ENCODE measurements around the gene OVCA2. TPM values are rescaled to one million over a fixed set of nuclear protein-coding genes. Genes with fewer than 3 reads are reported as not detected.
A peak's percentile ranks its signal among the peaks of the same experiment; 100 is the strongest.

OVCA2 gene
- total RNA-seq, 1 experiment from 2014 or later: 24.6 TPM

GRCh38 chr17:2060385-2060658 is 18.5 kb downstream of the OVCA2 start:
- no peaks in the 10 kb centered on the region for H3K79me2 ChIP-seq (ENCODE audit: insufficient read depth, low read length)
- H3K27me3 Mint-ChIP-seq (ENCODE audit: low read depth): peaks cover 45% of the 10 kb centered on the region

More at GRCh38 chr17:2060385-2060658, 18.5 kb downstream of the OVCA2 start:
- Histone ChIP-seq H4K20me1 (ENCODE audit: control insufficient read depth, insufficient read depth, insufficient read length) (no peaks in the 10 kb centered on the region), H3K18ac (ENCODE audit: insufficient read length, low read depth, low read length) (no peak overlapping the region), H3K9ac (ENCODE audit: extremely low read depth, insufficient read length, low read length) (no peak overlapping the region), H2AK5ac (ENCODE audit: insufficient read length, low read length) (no peak overlapping the region), H2BK5ac (ENCODE audit: insufficient read length, low read length) (no peak overlapping the region), H2AFZ (ENCODE audit: low read length) (no peak overlapping the region), H3K23ac (ENCODE audit: insufficient read length, low read depth, low read length) (no peak overlapping the region), H3K9me3 (ENCODE audit: control insufficient read depth, low read depth, low read length) (no peaks in the 10 kb centered on the region), H4K8ac (replicated peaks; ENCODE audit: insufficient read length, low read depth, low read length) (no peak overlapping the region), H3T11ph (ENCODE audit: low read length) (no peak overlapping the region), H2BK120ac (ENCODE audit: low read depth, low read length, poor library complexity, severe bottlenecking) (no peak overlapping the region), H2BK20ac (ENCODE audit: low read depth, low read length, poor library complexity, severe bottlenecking) (no peak overlapping the region), H3K4me1 (ENCODE audit: insufficient read depth, low read length) (peaks cover 5% of the 10 kb centered on the region; the same call in 1 of the 2 replicates), H3K56ac (ENCODE audit: insufficient read length, low read depth, low read length) (no peak overlapping the region), H3K23me2 (ENCODE audit: insufficient read length, low read depth, low read length, poor library complexity, severe bottlenecking) (peaks cover 3% of the 10 kb centered on the region), H3K4me2 (ENCODE audit: insufficient read depth, insufficient read length, low read length) (no peak overlapping the region), H2BK15ac (ENCODE audit: low read depth, low read length) (no peak overlapping the region), H3K4ac (ENCODE audit: low read depth, low read length) (no peak overlapping the region), H4K5ac (ENCODE audit: insufficient read length, low read depth, low read length) (no peak overlapping the region), H3K27me3 (ENCODE audit: insufficient read depth, low read length) (peaks cover 26% of the 10 kb centered on the region), H3K27ac (ENCODE audit: insufficient read length, low read depth, low read length) (no peak overlapping the region), H2BK12ac (ENCODE audit: insufficient read length, low read depth, low read length) (no peak overlapping the region), H4K91ac (ENCODE audit: insufficient read length, low read depth, low read length) (no peak overlapping the region), H3K14ac (ENCODE audit: insufficient read depth, low read length) (no peak overlapping the region), H3K79me1 (ENCODE audit: insufficient read depth, low read depth, low read length, poor library complexity, severe bottlenecking) (no peaks in the 10 kb centered on the region)
- Mint-ChIP-seq H3K4me3 (no peak overlapping the region; a peak in 1 of 5 replicates), H3K9me3 (no peaks in the 10 kb centered on the region), H3K4me1 (peaks cover 30 to 41% of the 10 kb centered on the region in 2 experiments), H3K27ac (0 out of 7 replicates have a peak overlapping the region, but pooled peaks of 1 of the 3 experiments have one; percentile 57), H3K36me3 (ENCODE audit: insufficient read depth in 1 of 3, low read depth in 3 of 3) (peaks cover 0 to 27% (median 17%) of the 10 kb centered on the region in 3 experiments)
- WGBS (ENCODE audit: extremely low coverage, insufficient read length, low lambda C conversion rate): no CpG with 5 or more reads among the region's 6 CpGs
- no peak for DNase-seq
- no peak for TF ChIP-seq CTCF (conservative IDR thresholded peaks at IDR 0.05)

All from H9 (cell line).